ENCODE measurements around the gene ELOVL6. TPM values are rescaled to one million over a fixed set of nuclear protein-coding genes. Genes with fewer than 3 reads are reported as not detected.

ELOVL6 gene
- total and polyA plus RNA-seq, 2 donors (not counting 1 experiment from before 2014, with no cell fraction given) = 15.0 to 43.4 TPM

DNA sequence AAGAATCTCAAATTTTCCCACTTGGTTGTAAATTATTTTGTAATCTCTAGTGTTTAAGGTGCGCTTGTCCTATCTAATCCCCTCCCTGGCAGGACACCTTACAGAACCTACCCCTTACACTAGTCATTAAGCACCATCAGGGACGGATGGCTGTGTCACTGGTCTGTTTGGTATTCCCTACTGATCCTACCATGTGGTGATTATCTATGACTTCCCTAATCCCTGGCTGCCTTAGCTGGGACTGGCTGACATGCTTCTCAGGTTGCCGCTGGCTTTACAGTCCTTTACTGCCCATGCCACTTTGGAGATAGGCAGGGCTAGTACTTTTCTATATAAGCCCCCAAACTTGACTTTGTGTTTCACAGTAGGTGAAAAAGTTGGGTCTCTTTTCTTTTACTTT is 58.6 kb downstream of the ELOVL6 start:
- Histone ChIP-seq H3K4me1 (ENCODE audit: control insufficient read depth, extremely low read depth, insufficient read depth, low read length) (no peaks in the 10 kb centered on the region), H3K4me2 (ENCODE audit: extremely low read depth, insufficient read depth, low read length) (no peak overlapping the region), H3K4me3 (replicated peaks in 1 of 4; ENCODE audit: control extremely low read depth in 1 of 4, insufficient read depth in 1 of 4, low read depth in 3 of 4, low read length in 4 of 4) (no peak overlapping the region), H2AFZ (ENCODE audit: low read length) (no peak overlapping the region), H3K9me3 (ENCODE audit: control insufficient read depth, insufficient read depth, low read depth, low read length) (no peaks in the 10 kb centered on the region), H3K79me2 (ENCODE audit: control insufficient read depth, insufficient read depth, low read length) (no peaks in the 10 kb centered on the region), H3K36me3 (ENCODE audit: control insufficient read depth, insufficient read depth, low read length) (no peaks in the 10 kb centered on the region), H3K27me3 (ENCODE audit: control insufficient read depth, insufficient read depth, low read length) (no peaks in the 10 kb centered on the region), H4K20me1 (ENCODE audit: control insufficient read depth, extremely low read depth, insufficient read depth, low read length) (no peaks in the 10 kb centered on the region), H3K9ac (ENCODE audit: insufficient read depth, low read length) (no peak overlapping the region), H3K27ac (ENCODE audit: insufficient read depth, low read length) (no peak overlapping the region)
- TF ChIP-seq, protein P1, sequence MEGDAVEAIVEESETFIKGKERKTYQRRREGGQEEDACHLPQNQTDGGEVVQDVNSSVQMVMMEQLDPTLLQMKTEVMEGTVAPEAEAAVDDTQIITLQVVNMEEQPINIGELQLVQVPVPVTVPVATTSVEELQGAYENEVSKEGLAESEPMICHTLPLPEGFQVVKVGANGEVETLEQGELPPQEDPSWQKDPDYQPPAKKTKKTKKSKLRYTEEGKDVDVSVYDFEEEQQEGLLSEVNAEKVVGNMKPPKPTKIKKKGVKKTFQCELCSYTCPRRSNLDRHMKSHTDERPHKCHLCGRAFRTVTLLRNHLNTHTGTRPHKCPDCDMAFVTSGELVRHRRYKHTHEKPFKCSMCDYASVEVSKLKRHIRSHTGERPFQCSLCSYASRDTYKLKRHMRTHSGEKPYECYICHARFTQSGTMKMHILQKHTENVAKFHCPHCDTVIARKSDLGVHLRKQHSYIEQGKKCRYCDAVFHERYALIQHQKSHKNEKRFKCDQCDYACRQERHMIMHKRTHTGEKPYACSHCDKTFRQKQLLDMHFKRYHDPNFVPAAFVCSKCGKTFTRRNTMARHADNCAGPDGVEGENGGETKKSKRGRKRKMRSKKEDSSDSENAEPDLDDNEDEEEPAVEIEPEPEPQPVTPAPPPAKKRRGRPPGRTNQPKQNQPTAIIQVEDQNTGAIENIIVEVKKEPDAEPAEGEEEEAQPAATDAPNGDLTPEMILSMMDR (conservative IDR thresholded peaks at IDR 0.05 in 1 of 2, IDR thresholded peaks at IDR 0.05 in 1 of 2; ENCODE audit: low read depth in 1 of 2, low read length in 2 of 2) = no peak
- no peak for TF ChIP-seq EZH2 (IDR thresholded peaks at IDR 0.05; ENCODE audit: low read length, missing control alignments)
- DNase-seq (ENCODE audit: low read depth in 2 of 2) = no peak

DNA sequence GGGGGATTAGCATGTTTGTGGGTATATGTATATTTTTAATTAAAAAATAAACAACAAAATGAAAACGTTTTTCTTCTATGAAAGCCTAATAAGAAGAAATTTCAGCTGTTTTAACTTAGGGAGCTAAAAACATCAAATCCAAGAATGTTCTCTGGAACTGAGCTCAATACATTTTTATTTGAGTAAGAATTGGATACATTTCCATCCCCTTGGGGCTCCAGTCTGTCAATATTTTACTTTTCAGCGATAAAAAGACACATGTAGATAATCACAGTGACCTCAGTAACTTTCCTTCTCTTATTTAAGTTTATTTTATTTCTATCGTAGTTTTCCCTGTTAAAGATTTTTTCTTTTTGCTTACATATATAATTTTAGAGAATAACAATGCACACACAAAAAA is 59.3 kb downstream of the ELOVL6 start:
- no peaks in the 10 kb centered on the region for H3K36me3 ChIP-seq (ENCODE audit: control insufficient read depth, insufficient read depth, low read length)
- no peaks in the 10 kb centered on the region for H3K9me3 ChIP-seq (ENCODE audit: control insufficient read depth, insufficient read depth, low read depth, low read length)
- H3K79me2 ChIP-seq (ENCODE audit: control insufficient read depth, insufficient read depth, low read length) = no peaks in the 10 kb centered on the region
- no peak overlapping the region for H3K9ac ChIP-seq (ENCODE audit: insufficient read depth, low read length)
- TF ChIP-seq, protein P1 (conservative IDR thresholded peaks at IDR 0.05 in 1 of 2, IDR thresholded peaks at IDR 0.05 in 1 of 2; ENCODE audit: low read depth in 1 of 2, low read length in 2 of 2) = no peak
- no peak for TF ChIP-seq EZH2 (IDR thresholded peaks at IDR 0.05; ENCODE audit: low read length, missing control alignments)
- H3K27me3 ChIP-seq (ENCODE audit: control insufficient read depth, insufficient read depth, low read length) = no peaks in the 10 kb centered on the region
- no peak overlapping the region for H2AFZ ChIP-seq (ENCODE audit: low read length)
- no peak overlapping the region for H3K27ac ChIP-seq (ENCODE audit: insufficient read depth, low read length)
- H3K4me3 ChIP-seq (replicated peaks in 1 of 4; ENCODE audit: control extremely low read depth in 1 of 4, insufficient read depth in 1 of 4, low read depth in 3 of 4, low read length in 4 of 4) = no peak overlapping the region
- no peak overlapping the region for H3K4me2 ChIP-seq (ENCODE audit: extremely low read depth, insufficient read depth, low read length)
- DNase-seq (ENCODE audit: low read depth in 2 of 2) = no peak
- no peaks in the 10 kb centered on the region for H4K20me1 ChIP-seq (ENCODE audit: control insufficient read depth, extremely low read depth, insufficient read depth, low read length)
- no peaks in the 10 kb centered on the region for H3K4me1 ChIP-seq (ENCODE audit: control insufficient read depth, extremely low read depth, insufficient read depth, low read length)

DNA sequence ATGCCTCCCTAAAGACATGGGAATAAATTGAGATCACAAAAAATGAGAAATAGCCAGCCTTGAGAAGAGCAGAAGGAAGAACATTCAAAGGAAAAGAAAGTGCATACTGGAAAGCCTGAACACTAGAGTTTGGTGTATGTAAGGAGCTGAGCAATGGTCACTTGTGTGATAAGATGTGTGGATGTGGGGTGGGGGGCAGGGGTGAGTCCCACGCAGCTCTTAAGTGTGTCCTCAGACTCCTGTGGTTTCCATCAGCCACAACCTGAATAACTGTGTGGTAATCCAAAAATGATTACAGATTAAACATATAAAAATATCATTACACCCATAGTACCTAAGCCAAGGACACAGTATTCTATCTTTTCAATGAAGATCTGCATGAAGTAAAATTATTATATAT is 59.9 kb downstream of the ELOVL6 start:
- no peaks in the 10 kb centered on the region for H3K79me2 ChIP-seq (ENCODE audit: control insufficient read depth, insufficient read depth, low read length)
- H3K9ac ChIP-seq (ENCODE audit: insufficient read depth, low read length) = no peak overlapping the region
- H3K27me3 ChIP-seq (ENCODE audit: control insufficient read depth, insufficient read depth, low read length) = no peaks in the 10 kb centered on the region
- no peak overlapping the region for H3K4me3 ChIP-seq (replicated peaks in 1 of 4; ENCODE audit: control extremely low read depth in 1 of 4, insufficient read depth in 1 of 4, low read depth in 3 of 4, low read length in 4 of 4)
- no peak overlapping the region for H3K27ac ChIP-seq (ENCODE audit: insufficient read depth, low read length)
- no peak overlapping the region for H2AFZ ChIP-seq (ENCODE audit: low read length)
- TF ChIP-seq, protein P1 (conservative IDR thresholded peaks at IDR 0.05 in 1 of 2, IDR thresholded peaks at IDR 0.05 in 1 of 2; ENCODE audit: low read depth in 1 of 2, low read length in 2 of 2) = no peak
- TF ChIP-seq EZH2 (IDR thresholded peaks at IDR 0.05; ENCODE audit: low read length, missing control alignments) = no peak
- H3K4me1 ChIP-seq (ENCODE audit: control insufficient read depth, extremely low read depth, insufficient read depth, low read length) = no peaks in the 10 kb centered on the region
- peak in 1 of 2 donors; percentile 23 for DNase-seq (ENCODE audit: low read depth in 2 of 2)
- no peaks in the 10 kb centered on the region for H3K9me3 ChIP-seq (ENCODE audit: control insufficient read depth, insufficient read depth, low read depth, low read length)
- no peaks in the 10 kb centered on the region for H3K36me3 ChIP-seq (ENCODE audit: control insufficient read depth, insufficient read depth, low read length)
- H3K4me2 ChIP-seq (ENCODE audit: extremely low read depth, insufficient read depth, low read length) = no peak overlapping the region
- no peaks in the 10 kb centered on the region for H4K20me1 ChIP-seq (ENCODE audit: control insufficient read depth, extremely low read depth, insufficient read depth, low read length)
